PC-3 (cell line): ENCODE measurements around the gene DPCD. TPM values are rescaled to one million over a fixed set of nuclear protein-coding genes. Genes with fewer than 3 reads are reported as not detected.

Experiments used
- ATAC-seq: fragments of 200-7000 bp; cut with Tn5 transposase; 2 replicates; pipeline ENCODE4 v1.9.1; 2020; ENCODE audit warnings: mild to moderate bottlenecking, moderate library complexity
- BruUV-seq: library from RNA; stranded (reverse); fragments of 400-500 nt; replicated peaks from 2 replicates; lab custom pipeline; 2021; lab: Mats Ljungman, UMichigan
- CTCF ChIA-PET: fragments of 300-600 bp; sonication (Branson Sonifier 250); formaldehyde crosslinking; loops from one replicate; lab custom pipeline; 2022; ENCODE audit warnings: antibody characterized with exemption; lab: Charles Lee
- POLR2A ChIA-PET: fragments of 300-600 bp; sonication (Branson Sonifier 250); formaldehyde crosslinking; loops from one replicate; lab custom pipeline; 2022; ENCODE audit warnings: antibody characterized with exemption; ENCODE audit not compliant: unreplicated experiment; lab: Charles Lee
- DNase-seq: peaks from one replicate; pipeline ENCODE4 v3.0.0-alpha.2; 2015
- H2AFZ ChIP-seq: fragments of 300-600 bp; sonication (generic); 2 replicates; pipeline ENCODE4 v1.6.0; 2016; ENCODE audit warnings: antibody characterized with exemption, low read length
- H3F3A ChIP-seq: fragments of 300-600 bp; sonication (generic); one replicate; pipeline ENCODE4 v1.6.0; 2017; ENCODE audit warnings: antibody characterized with exemption, low read length, control low read depth, mild to moderate bottlenecking; ENCODE audit not compliant: unreplicated experiment
- H3K27ac ChIP-seq: fragments of 300-600 bp; sonication (generic); 2 replicates; pipeline ENCODE4 v1.5.1; 2016; ENCODE audit warnings: mild to moderate bottlenecking, low read length
- H3K27me3 ChIP-seq: fragments of 300-600 bp; sonication (generic); 2 replicates; pipeline ENCODE4 v1.6.1; 2016; ENCODE audit warnings: low read length, mixed read lengths
- H3K36me3 ChIP-seq: fragments of 300-600 bp; sonication (generic); 2 replicates; pipeline ENCODE4 v1.6.1; 2016; ENCODE audit warnings: low read depth, mixed run types, low read length, mixed read lengths
- H3K4me1 ChIP-seq: fragments of 300-600 bp; sonication (generic); 2 replicates; pipeline ENCODE4 v1.5.1; 2016; ENCODE audit warnings: low read length; ENCODE audit not compliant: insufficient read depth
- H3K4me2 ChIP-seq: fragments of 300-600 bp; sonication (generic); 2 replicates; pipeline ENCODE4 v1.6.0; 2016; ENCODE audit warnings: low read length
- H3K4me3 ChIP-seq: fragments of 300-600 bp; sonication (generic); 2 replicates; pipeline ENCODE4 v1.5.1; 2016; ENCODE audit warnings: mild to moderate bottlenecking, low read length, mixed read lengths
- H3K79me2 ChIP-seq: fragments of 300-600 bp; sonication (generic); 2 replicates; pipeline ENCODE4 v1.6.1; 2017; ENCODE audit warnings: low read length, mixed read lengths
- H3K9ac ChIP-seq: fragments of 300-600 bp; sonication (generic); 2 replicates; pipeline ENCODE4 v1.6.0; 2016; ENCODE audit warnings: mild to moderate bottlenecking, low read length
- H3K9me2 ChIP-seq: fragments of 300-600 bp; sonication (generic); replicated peaks from 2 replicates; pipeline ENCODE4 v1.6.1; 2016; ENCODE audit warnings: mixed run types, low read length, mixed read lengths
- H3K9me3 ChIP-seq: fragments of 300-600 bp; sonication (generic); 2 replicates; pipeline ENCODE4 v1.6.1; 2016; ENCODE audit warnings: low read length, mixed read lengths
- H4K20me1 ChIP-seq: fragments of 300-600 bp; sonication (generic); 2 replicates; pipeline ENCODE4 v1.6.1; 2016; ENCODE audit warnings: low read length, mixed read lengths
- EZH2 ChIP-seq: fragments of 300-600 bp; sonication (generic); IDR thresholded peaks from one replicate; pipeline ENCODE4 v1.6.1; 2017; ENCODE audit warnings: antibody characterized with exemption, mild to moderate bottlenecking, low read length; ENCODE audit not compliant: unreplicated experiment
- EZH2phosphoT487 ChIP-seq: fragments of 300-600 bp; sonication (generic); IDR thresholded peaks from 2 replicates; pipeline ENCODE4 v1.6.1; 2018; ENCODE audit warnings: mild to moderate bottlenecking, antibody characterized with exemption, low read length, borderline replicate concordance
- intact Hi-C: fragments of 100-400 bp; cut with micrococcal nuclease; formaldehyde crosslinking; loops from 2 replicates; pipeline ENCODE4 v1.9.0; 2023
- total RNA-seq: library from RNA; depleted of rRNA; stranded (reverse); fragments of >200 nt; gene quantifications from 2 replicates; pipeline ENCODE4 v1.2.3, GENCODE V29; 2014
- TF ChIP-seq, protein P1 (sequence below): fragments of 300-600 bp; sonication (generic); conservative IDR thresholded peaks from 2 replicates; pipeline ENCODE4 v1.5.1; 2017; ENCODE audit warnings: antibody characterized with exemption, low read depth, mild to moderate bottlenecking, low read length

The DPCD gene
- total RNA-seq, 1 experiment from 2014 or later = 37.1 TPM

DNA sequence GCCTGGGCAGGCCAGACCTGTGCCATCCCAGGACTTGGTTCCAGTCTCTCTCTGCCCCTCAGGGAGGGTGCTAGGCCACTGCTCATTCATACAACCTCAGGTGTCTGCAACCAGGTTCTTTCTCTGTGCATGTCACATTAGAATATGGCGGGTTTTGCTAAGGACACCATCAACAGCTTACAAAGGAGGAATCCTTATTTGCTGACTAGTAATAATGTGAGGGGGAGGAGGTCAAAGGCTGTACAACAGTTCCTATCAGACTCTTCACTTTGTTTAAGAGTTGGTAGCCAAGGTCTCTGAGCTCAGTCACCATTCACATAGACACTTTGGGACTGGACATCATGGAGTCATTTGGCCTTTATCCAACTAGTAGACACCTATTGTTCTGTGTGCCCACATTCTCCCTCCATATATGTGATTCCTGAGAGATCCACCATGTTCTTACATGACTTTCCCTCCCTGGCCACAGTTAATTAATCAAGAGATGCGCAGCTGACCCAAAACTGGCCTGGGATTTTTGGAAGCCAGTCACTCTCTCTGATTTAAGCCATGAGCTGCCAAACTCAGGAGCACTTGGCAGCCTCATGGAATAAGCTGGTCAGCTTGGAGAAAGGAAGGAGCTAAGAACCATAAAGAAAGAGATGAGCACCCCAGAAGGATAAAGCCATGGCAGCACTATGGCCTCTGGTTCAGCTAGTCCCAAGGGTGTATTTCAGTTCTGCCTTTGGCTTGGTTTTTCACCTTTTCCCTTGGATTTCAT, 51.2 kb downstream of the DPCD start:
- no peaks in the 10 kb centered on the region for H3K36me3 ChIP-seq
- no peak overlapping the region for H3K4me3 ChIP-seq
- DNase-seq (no peak), ATAC-seq (no peak)
- CTCF ChIA-PET = no interaction called here
- H3K4me1 ChIP-seq = peaks cover 5% of the 10 kb centered on the region; the same call in 1 of the 2 replicates
- H3K9me3 ChIP-seq = no peaks in the 10 kb centered on the region
- BruUV-seq = no TSS peak
- no peaks in the 10 kb centered on the region for H3K79me2 ChIP-seq
- POLR2A ChIA-PET = no interaction called here
- TF ChIP-seq EZH2 (no peak), EZH2phosphoT487 (no peak)
- TF ChIP-seq, protein P1, sequence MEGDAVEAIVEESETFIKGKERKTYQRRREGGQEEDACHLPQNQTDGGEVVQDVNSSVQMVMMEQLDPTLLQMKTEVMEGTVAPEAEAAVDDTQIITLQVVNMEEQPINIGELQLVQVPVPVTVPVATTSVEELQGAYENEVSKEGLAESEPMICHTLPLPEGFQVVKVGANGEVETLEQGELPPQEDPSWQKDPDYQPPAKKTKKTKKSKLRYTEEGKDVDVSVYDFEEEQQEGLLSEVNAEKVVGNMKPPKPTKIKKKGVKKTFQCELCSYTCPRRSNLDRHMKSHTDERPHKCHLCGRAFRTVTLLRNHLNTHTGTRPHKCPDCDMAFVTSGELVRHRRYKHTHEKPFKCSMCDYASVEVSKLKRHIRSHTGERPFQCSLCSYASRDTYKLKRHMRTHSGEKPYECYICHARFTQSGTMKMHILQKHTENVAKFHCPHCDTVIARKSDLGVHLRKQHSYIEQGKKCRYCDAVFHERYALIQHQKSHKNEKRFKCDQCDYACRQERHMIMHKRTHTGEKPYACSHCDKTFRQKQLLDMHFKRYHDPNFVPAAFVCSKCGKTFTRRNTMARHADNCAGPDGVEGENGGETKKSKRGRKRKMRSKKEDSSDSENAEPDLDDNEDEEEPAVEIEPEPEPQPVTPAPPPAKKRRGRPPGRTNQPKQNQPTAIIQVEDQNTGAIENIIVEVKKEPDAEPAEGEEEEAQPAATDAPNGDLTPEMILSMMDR = no peak
- H3F3A ChIP-seq = no peaks in the 10 kb centered on the region
- intact Hi-C loops = no loop called here
- no peaks in the 10 kb centered on the region for H3K27me3 ChIP-seq
- no peak overlapping the region for H3K4me2 ChIP-seq
- H2AFZ ChIP-seq = no peak overlapping the region
- H3K27ac ChIP-seq = no peak overlapping the region
- no peaks in the 10 kb centered on the region for H4K20me1 ChIP-seq
- no peaks in the 10 kb centered on the region for H3K9me2 ChIP-seq
- no peak overlapping the region for H3K9ac ChIP-seq

DNA sequence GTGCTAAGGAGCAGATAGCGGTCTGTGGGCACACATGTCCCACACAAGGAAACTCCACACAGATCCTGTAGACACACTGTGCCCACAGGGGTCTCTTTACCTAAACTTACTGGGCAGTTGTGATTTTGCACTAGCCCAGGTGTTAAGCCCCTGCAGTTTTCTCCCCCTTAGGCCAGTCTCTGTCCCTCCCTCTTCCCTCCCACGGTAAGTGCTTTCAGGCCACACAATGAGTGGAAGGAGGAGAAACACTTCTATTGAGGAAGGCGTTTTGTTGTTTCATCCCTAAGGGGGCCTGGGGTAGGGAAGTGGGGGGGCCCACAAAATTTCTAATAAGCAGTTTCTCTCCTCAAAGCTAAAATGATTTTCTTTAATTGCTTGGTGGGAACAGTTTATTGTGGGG, 55.4 kb downstream of the DPCD start:
- CTCF ChIA-PET = no interaction called here
- Histone ChIP-seq H3K4me1 (no peaks in the 10 kb centered on the region), H3K9ac (no peak overlapping the region), H3K36me3 (no peaks in the 10 kb centered on the region), H3K27me3 (no peaks in the 10 kb centered on the region), H3K9me2 (no peaks in the 10 kb centered on the region), H3K4me2 (no peak overlapping the region), H2AFZ (no peak overlapping the region), H4K20me1 (no peaks in the 10 kb centered on the region), H3K79me2 (no peaks in the 10 kb centered on the region), H3K27ac (no peak overlapping the region), H3K9me3 (no peaks in the 10 kb centered on the region), H3F3A (no peaks in the 10 kb centered on the region), H3K4me3 (no peak overlapping the region)
- no peak for ATAC-seq
- TF ChIP-seq, protein P1 = no peak
- TF ChIP-seq EZH2phosphoT487 (no peak), EZH2 (no peak)
- no TSS peak for BruUV-seq
- intact Hi-C loops = no loop called here
- POLR2A ChIA-PET = no interaction called here
- DNase-seq = no peak

DNA sequence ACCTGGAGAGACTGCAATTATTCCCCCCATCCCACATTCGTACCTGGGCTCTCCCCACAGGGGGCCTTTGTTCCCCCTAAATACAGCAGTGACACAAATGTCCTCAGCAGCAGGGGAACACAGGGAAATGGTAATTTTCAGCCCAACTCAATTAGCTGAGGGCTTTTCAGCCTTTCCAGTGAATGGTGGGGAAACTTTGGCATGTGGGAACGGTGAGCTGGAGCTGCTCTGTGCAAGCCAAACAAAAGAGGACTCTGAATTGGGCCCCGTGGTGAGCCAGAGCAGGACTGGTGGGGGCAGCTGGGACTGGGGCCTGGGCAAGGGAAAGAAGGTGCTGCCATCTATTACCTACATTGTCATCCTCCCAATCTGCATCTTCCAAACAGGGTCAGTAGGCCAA, 55.9 kb downstream of the DPCD start:
- no TSS peak for BruUV-seq
- no peak overlapping the region for H3K27ac ChIP-seq
- intact Hi-C loops = no loop called here
- H3K9ac ChIP-seq = no peak overlapping the region
- no peaks in the 10 kb centered on the region for H3K9me2 ChIP-seq
- no peak for DNase-seq
- POLR2A ChIA-PET = no interaction called here
- H3K4me2 ChIP-seq = no peak overlapping the region
- no peaks in the 10 kb centered on the region for H3F3A ChIP-seq
- H3K4me3 ChIP-seq = no peak overlapping the region
- H3K4me1 ChIP-seq = no peaks in the 10 kb centered on the region
- no peak overlapping the region for H2AFZ ChIP-seq
- no peaks in the 10 kb centered on the region for H3K27me3 ChIP-seq
- no peaks in the 10 kb centered on the region for H3K79me2 ChIP-seq
- TF ChIP-seq EZH2 (no peak), EZH2phosphoT487 (no peak)
- TF ChIP-seq, protein P1 = no peak
- no peak for ATAC-seq
- H4K20me1 ChIP-seq = no peaks in the 10 kb centered on the region
- H3K36me3 ChIP-seq = no peaks in the 10 kb centered on the region
- CTCF ChIA-PET = no interaction called here
- H3K9me3 ChIP-seq = no peaks in the 10 kb centered on the region
